Endothelial cell (in vitro differentiated cells): ENCODE measurements around the gene TECPR1. TPM values are rescaled to one million over a fixed set of nuclear protein-coding genes. Genes with fewer than 3 reads are reported as not detected.

Source experiments
- DNase-seq: peaks from one replicate; pipeline ENCODE4 v3.0.0; 2021; ENCODE audit warnings: low spot score
- H3K27ac Mint-ChIP-seq: one replicate; pipeline ENCODE4 v1.8.0; 2021; ENCODE audit warnings: mixed read lengths, inconsistent platforms; ENCODE audit not compliant: unreplicated experiment
- H3K27me3 Mint-ChIP-seq: one replicate; pipeline ENCODE4 v1.8.0; 2021; ENCODE audit warnings: mild to moderate bottlenecking, moderate library complexity, mixed read lengths, inconsistent platforms; ENCODE audit not compliant: unreplicated experiment
- H3K36me3 Mint-ChIP-seq: one replicate; pipeline ENCODE4 v1.8.0; 2021; ENCODE audit warnings: mild to moderate bottlenecking, low read depth, mixed read lengths, inconsistent platforms; ENCODE audit not compliant: unreplicated experiment
- H3K4me1 Mint-ChIP-seq: one replicate; pipeline ENCODE4 v1.8.0; 2021; ENCODE audit warnings: mild to moderate bottlenecking, mixed read lengths, inconsistent platforms; ENCODE audit not compliant: unreplicated experiment
- H3K4me3 Mint-ChIP-seq: one replicate; pipeline ENCODE4 v1.8.0; 2021; ENCODE audit warnings: mild to moderate bottlenecking, mixed read lengths, inconsistent platforms; ENCODE audit not compliant: unreplicated experiment
- H3K9me3 Mint-ChIP-seq: one replicate; pipeline ENCODE4 v1.8.0; 2021; ENCODE audit warnings: mixed read lengths, inconsistent platforms; ENCODE audit not compliant: unreplicated experiment
- CTCF ChIP-seq: fragments of 200-600 bp; sonication (generic); IDR thresholded peaks from one replicate; pipeline ENCODE4 v1.5.0; 2021; ENCODE audit warnings: antibody characterized with exemption; ENCODE audit not compliant: unreplicated experiment
- total RNA-seq: library from RNA; stranded (reverse); fragmentation: NEBNext Ultra II Directional; extraction: Animal tissue kit (Norgen Biotek cat#: 25700); gene quantifications from one replicate; pipeline ENCODE4 v1.2.1, GENCODE V29; 2021; ENCODE audit not compliant: unreplicated experiment

TECPR1 gene
- total RNA-seq, 1 donor from 2014 or later = 129 TPM

- Mint-ChIP-seq H3K4me3 (no peak overlapping the region), H3K9me3 (no peaks in the 10 kb centered on the region), H3K4me1 (no peaks in the 10 kb centered on the region), H3K36me3 (peaks cover 17% of the 10 kb centered on the region), H3K27me3 (peaks cover 5% of the 10 kb centered on the region), H3K27ac (no peak overlapping the region)
- no peak for TF ChIP-seq CTCF
- no peak for DNase-seq
Measured at GRCh38 chr7:98232799-98233198, 19.2 kb downstream of the TECPR1 start.

- H3K9me3 Mint-ChIP-seq = no peaks in the 10 kb centered on the region
- peaks cover 17% of the 10 kb centered on the region for H3K36me3 Mint-ChIP-seq
- H3K4me1 Mint-ChIP-seq = no peaks in the 10 kb centered on the region
- H3K27ac Mint-ChIP-seq = no peak overlapping the region
- peaks cover 5% of the 10 kb centered on the region for H3K27me3 Mint-ChIP-seq
- DNase-seq = no peak
- TF ChIP-seq CTCF = no peak
- no peak overlapping the region for H3K4me3 Mint-ChIP-seq
Measured at GRCh38 chr7:98232263-98232585, 19.8 kb downstream of the TECPR1 start.

- Mint-ChIP-seq H3K4me3 (no peak overlapping the region), H3K9me3 (no peaks in the 10 kb centered on the region), H3K4me1 (no peaks in the 10 kb centered on the region), H3K27me3 (peaks cover 5% of the 10 kb centered on the region), H3K27ac (no peak overlapping the region), H3K36me3 (peaks cover 17% of the 10 kb centered on the region)
- no peak for DNase-seq
- TF ChIP-seq CTCF = no peak
Measured at GRCh38 chr7:98231493-98232262, 20.4 kb downstream of the TECPR1 start.

- no peak for TF ChIP-seq CTCF
- no peaks in the 10 kb centered on the region for H3K9me3 Mint-ChIP-seq
- H3K27ac Mint-ChIP-seq = no peak overlapping the region
- H3K4me3 Mint-ChIP-seq = no peak overlapping the region
- H3K27me3 Mint-ChIP-seq = peaks cover 5% of the 10 kb centered on the region
- DNase-seq = no peak
- no peaks in the 10 kb centered on the region for H3K4me1 Mint-ChIP-seq
- peaks cover 22% of the 10 kb centered on the region for H3K36me3 Mint-ChIP-seq
Measured at GRCh38 chr7:98230746-98231471, 21.1 kb downstream of the TECPR1 start.
